HG03097 (cell line): ENCODE results near the gene ALAD.
"Not testable (repeated sequence)": the region's sequence is repeated elsewhere in the genome, so short reads cannot be mapped to it uniquely, and the experiment has no call there.

ENCODE experiments used
- ATAC-seq: cut with Tn5 transposase; IDR thresholded peaks from one replicate; pipeline ENCODE4 v1.9.1; 2021; ENCODE audit not compliant: unreplicated experiment, low FRiP score

The ALAD gene

DNA sequence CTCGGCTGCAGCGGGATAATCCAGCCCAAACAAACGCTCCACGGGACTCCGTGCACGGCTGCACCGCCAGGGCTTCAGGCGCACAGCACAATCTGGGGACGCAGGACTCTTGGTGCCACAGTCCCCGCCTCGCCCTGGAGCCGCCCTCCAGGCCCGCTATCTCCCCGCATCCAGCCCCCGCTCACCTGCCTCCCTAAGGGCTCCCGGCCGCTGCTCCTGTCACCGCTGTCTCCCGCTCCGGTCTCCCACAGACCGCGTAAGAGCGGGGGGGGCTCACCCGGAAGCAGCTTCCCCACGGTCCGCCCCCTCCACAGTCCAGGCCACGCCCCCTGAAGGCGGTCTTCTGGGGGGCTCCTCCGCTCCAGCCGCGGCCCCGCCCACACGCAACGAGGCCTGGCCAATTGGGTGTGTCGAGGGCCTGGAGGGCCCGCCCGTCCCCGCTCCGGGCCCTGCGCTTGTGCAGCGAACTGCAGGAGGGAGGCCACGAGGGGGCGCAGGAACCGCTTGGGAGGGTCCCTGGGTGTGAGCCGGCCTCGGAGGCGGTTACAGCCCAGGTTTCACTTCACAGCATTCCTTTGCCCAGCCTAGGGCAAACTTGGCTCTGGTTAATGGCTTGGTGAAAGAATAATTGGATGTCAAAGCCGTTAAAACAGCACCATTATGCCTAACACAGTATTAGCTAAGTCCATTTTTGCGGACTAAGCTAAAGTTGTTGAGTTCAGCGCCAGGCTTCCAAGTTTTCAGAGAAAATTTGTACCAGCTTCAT, at the start of gene ALAD:
ALAD (minus strand) TSS at position 258 of the 766 bp plus-strand sequence. CDS start 7,725 bp downstream, outside the sequence.
- ATAC-seq, result peak; percentile 97

DNA sequence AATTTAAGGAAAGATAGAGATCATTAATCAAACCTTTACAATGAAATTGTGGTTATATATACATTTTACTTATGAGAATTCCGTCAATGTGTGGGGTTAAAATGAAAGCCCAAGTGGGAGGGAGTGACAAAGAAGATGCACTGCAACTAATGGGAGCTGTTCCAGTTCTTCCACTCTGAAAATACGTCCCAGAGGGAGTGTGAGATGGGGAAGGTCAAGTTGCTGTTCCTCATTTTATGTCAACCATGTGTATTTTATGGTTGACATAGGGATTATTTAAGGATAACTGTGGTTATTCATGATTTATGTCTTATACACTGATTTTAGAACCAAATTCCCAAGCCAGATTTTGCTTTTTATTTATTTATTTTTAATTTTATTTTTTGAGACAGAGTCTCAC, 48.3 kb upstream of the ALAD start:
- ATAC-seq, result no peak

DNA sequence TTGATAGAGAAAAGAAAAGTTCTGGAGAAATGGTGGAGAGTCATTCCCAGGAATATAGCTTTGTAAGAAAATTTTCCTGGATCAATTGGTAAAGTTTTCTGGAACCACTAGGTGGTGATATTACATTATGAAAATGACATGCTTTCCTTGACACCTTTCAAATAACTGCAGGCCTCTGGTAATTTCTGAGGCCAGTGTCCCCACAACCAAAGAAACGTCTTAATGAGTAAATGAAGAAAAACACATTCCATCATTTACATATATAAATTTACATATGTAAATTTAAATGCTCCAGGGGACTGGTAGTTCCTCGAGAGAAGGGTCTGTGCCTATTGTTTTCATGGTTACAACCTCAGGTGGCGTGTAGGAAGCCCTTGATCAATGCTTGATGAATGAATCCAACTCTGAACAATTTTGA, 45.2 kb upstream of the ALAD start:
- ATAC-seq, result no peak

DNA sequence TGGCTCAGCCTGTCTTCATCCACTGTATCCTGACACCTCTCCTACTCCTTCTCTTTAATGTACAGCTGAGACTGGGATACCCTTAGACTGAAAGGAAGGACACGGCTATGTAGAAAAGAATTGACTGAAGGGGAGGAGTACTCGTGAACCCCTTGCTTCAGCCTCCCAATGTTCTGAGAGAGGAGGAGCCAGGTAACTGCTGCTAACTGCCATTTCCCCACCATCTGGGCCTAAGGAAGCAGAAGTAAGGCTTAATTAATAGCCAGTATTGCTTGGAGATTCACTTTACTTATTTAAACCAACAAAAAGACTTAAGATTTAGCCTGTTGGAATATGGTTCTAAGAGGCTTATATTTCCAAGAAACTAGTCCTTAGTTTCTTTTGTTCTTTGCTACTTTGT, 43.7 kb upstream of the ALAD start:
- no peak for ATAC-seq

DNA sequence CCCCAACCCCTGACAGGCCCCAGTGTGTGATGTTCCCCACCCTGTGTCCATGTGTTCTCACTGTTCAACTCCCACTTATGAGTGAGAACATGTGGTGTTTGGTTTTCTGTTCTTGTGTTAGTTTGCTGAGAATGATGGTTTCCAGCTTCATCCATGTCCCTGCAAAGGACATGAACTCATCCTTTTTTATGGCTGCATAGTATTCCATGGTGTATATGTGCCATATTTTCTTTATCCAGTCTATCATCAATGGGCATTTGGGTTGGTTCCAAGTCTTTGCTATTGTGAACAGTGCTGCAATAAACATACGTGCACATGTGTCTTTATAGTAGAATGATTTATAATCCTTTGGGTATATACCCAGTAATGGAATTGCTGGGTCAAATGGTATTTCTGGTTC, 36.6 kb upstream of the ALAD start:
- ATAC-seq, result not testable (repeated sequence)

DNA sequence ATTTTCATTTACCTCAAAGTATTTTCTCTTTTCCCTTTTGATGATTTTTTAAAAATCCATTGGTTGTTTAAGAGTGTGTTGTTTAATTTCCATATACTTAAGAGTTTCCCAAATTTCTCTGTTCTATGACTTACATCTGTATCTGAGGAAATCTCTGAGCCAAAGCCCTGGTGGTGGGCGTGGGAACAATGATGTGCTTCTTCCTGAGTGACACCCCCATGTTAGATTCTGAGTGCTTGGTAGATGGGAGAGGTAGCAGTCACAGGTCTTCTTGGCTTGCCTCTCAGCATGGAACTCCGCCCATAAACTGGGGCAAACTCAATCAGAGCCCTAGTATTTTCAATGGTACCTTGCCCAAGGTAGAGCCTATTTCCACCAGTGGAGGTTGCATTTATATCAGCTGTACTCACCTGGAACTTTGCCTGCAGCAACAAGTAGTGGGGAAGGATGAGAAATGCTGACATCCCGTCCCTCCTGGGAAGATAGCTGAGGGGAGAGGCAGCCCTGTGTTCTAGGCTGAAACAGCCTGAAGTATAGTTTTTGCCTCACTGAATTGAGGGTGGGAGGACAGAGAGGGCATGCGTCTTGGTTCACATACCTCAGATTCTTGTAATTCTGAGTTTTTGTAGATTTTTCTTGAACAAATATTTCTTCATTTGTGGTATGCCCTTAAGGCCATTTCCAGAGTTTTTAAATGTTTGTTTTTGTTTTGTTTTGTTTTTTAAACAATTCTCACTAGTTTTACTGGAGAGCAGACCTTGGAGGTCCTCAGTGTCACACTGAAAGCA, 35.8 kb upstream of the ALAD start:
- no peak for ATAC-seq

DNA sequence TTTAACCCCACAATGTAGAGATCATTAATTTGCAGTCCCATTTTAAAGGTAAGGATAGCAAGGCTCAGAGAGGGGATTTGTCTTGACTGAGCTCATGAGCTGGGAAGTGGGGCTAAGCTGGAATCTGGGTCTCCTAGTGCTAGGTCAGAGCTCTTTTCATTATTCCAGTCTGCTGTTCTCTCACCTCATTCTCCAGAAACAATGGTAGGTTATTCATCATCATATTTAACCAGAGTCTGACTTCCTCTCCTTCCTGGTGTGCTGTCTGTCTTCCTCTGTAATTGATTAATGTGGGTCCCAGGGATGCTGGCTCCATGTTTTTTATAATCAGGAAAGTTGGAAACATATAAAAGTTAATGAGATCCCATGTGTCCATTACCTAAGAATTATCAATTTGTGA, 30.1 kb upstream of the ALAD start:
- ATAC-seq, result no peak

DNA sequence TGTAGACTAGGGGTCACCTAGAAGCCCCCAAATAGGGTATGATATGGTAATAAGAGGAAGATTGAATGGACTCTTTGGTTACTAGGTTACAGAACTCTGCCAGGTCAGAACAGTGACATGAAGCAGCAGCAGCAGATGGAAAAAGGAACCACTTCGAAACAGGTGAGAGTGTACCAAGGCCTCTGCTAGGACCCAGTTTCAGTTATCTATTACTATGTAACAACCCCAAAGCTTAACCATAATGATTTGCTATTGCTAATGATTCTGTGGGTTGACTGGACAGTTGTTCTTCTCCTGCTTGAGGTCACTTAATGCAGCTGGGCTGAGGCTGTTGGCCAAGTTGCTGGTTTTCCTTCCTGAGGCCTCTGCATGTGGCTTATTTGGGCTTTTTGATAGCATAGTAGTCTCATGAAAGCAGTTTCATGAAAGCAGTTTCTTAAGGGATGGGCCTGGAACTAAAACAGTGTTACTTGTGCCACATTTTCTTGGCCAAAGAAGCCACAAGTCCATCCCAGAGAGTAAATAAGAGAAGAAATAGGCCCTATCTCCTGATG, 27.1 kb upstream of the ALAD start:
- ATAC-seq, result no peak

DNA sequence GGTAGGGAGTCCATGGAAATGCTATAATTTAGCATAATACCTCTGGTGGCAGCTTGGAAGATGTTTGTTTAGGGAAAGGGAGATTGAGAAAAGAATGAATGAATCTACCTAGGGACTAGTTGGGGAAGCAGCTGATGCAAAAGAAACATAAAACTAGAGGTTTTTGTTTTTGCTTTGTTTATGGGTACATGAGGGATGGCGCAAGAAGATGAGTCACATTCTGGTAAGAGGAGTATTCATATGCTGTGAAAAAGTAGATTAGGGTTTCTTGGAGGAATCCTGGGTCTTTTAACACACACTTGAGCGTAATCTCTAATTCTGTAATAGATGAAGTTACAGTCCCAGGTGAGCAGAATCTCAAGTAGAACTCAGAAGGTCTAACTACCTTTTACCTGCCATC, 26.5 kb upstream of the ALAD start:
- no peak for ATAC-seq

DNA sequence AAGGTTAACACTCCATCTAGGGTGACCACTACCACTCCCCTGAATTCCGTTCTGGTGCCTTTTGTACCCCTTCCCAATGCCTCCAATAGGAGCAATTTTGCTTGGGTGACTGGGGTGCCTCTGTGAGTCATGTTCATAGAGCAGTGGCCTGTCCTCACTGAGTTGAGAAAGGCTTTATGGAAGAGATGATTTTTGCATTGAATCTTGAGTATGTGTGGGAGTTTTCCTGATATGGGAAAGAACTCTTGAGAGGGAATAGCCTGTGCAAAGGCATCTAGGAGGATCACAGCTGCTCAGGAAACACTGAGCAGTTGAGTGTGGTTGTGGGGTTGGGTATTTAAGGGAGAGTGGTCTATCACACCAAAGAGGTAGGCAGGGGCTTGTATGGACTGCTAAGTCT, 25.6 kb upstream of the ALAD start:
- ATAC-seq, result no peak

DNA sequence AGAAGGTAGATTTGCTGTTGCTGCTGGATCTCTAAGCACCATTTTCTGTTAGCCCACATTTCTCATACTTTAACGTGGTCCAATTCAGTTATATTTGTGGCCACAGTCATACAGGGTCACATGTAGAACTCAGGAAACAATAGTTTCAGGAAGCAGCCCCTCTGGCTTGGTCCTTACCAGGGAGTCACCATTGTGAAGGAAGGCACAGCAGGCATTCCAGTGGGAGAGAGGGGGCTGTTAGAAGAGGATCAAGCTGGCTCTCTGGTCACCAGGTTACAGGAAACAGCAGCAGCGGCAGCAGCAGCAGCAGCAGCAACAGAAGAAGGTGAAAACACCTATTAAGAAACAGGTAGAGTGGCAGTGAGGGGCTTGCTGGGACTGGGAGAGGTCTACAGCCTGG, 24.0 kb upstream of the ALAD start:
- ATAC-seq, result no peak

DNA sequence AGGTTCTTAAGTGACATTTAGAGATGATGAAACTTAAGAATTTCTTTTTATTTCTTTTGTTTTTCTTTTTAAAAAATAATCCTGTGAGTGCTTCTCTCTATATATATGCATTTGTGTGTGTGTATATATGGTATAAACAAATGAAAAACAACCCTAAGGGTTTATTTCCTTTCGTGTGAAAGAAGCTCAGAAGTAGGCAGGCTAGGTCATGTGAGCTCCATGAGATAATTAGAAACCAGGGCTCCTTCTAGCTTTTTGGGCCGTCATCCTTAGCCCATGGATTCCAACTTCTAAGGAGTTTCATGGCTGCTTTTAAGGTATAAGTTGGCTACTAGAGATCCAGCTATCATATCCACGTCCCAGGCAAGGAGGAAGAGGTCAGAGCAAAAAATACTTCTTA, 20.6 kb upstream of the ALAD start:
- no peak for ATAC-seq

DNA sequence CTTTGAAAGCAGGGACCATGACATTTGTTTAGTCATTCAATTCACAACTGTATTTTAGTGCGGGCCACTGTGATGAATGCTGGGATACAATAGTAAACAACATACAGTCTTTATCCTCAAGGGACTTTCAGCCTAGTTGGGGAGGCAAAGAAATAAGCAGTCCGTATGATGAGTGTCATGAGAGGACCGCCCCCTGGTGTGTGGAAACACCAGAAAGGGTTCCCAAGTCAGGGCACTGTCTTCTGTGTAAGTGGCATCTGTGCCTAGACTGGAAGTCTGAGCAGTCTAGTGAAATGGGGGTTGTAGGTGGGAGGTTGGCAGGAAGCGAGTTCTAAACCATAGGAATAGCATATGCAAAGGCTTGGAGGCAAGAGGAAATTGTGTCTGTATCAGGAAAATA, 16.3 kb upstream of the ALAD start:
- no peak for ATAC-seq

DNA sequence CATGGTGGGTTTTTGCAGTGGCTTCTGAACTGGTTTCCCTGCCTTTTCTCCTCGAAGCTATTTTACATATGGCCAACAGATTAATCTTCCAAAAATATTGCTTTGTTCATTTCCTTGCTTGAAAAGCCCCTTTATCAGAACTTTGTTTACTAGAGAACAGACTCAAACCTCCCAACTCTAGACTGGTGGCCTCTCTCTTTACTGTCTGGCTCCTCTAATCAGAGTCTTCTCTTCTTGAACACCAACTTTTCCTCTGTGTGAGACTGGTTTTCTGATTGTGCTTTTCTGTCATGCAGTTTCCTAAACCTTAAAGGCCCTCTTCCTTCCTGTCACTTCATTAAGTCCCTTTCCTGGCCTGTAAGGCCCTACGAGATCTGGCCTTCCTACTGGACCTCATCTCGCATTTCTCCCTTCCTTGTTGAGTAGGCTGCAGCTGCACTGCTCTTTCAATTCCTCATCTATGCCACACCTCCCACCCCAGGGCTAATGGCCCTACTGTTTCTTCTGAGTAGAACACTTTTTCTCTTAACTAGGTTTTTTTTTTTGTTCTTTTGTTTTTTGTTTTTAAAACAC, 15.2 kb upstream of the ALAD start:
- ATAC-seq, result peak; percentile 54

DNA sequence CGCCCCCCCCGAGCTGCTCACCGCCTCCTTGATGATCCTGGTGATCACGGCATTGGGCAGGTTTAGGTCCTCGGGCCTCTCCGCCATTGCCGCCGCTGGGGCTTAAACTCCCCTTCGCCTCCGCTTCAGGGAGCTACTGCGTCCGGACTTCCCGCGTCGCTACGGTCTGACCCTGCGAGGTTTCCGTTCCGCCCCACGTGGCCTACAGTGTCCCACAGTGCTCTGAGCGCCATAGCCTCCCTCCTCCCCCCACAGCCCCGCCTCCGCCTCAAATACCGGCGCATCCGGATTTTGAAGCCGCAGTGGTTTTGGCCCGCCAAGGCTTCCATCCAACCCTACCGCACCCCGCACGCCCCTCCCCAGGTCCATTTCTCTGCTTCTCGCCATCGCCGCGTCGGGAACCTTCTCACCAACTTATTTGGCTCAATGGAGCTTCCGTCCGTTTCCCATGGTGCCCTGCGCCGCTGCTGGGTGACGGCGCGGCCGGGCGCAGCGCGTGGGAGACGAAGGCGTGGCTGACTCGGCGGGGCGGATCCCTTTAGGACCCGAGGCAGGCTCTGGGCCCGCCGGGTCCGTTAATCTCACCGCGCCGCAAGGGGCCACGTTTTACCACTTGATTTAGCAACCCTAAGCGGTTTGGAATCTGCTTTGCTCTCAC, 9.3 kb upstream of the ALAD start, which contains the start of the genes C9orf43 and POLE3:
C9orf43 (plus strand) TSS at position 541 of the 658 bp plus-strand sequence. CDS start 2,747 bp downstream, outside the sequence.
POLE3 (minus strand) TSS at position 469 of the 658 bp plus-strand sequence; CDS start at position 87, 382 bp downstream.
- peak; percentile 91 for ATAC-seq

DNA sequence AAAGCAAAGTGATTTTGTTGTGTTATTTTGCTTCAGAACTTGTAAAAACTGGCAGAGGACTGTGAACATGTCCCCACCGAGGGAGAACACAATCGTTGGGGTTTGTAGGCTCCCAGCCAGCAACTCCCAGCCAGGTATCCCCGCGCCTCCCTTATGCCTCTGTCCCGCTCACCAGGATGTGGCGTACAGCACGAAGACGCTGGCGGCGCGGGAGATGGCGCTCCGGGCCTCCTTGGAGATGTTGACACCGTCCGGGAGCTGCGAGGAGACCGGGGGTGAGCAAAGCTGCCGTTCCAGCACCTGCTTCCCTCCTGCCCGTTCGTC, 8.8 kb upstream of the ALAD start:
- peak; percentile 4 for ATAC-seq

DNA sequence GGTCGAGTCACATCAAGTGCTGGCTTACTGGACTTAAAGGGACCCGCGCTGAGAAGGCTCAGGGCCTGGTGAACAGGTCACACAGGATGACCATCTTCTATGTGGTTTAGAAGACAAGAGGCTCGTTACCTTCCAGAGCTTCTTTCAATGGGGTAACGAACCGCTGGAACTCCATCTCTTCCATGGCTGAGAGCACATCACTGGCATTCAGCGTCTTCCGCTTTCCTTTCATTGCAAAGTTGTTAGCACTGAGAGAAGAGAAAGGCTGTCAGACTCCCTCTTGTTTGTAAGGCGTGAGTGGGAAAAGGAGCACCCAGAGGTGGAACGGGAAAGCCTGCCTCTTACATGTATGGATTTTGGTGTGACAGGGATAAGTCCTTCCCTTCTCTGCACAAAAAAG, 8.4 kb upstream of the ALAD start:
- no peak for ATAC-seq

DNA sequence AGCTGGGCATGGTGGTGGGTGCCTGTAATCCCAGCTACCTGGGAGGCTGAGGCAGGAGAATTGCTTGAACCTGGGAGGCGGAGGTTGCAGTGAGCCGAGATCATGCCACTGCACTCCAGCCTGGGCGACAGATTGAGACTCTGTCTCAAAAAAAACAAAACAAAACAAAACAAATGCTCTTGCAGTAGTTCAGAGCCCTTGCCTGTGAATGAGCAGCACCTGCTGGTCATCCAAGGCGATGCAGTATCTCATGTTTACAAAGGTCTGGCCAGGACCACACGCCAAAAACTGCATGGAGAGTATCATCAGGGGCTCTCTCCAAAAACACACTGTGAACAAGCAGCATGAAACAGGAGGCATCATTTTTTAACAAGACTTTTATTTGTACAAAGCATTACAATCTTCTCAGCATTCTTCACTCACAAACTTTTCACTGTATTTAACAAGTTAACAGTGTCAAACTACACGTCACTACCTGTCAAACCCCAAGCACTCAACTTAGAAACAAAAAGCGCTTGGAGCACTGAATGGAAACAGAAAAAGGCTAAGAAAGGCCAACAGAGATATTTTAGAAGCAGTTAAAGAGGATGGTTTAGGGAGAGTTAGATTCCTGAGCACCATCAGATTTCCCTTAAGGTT, 5.9 kb upstream of the ALAD start:
- ATAC-seq, result peak; percentile 30

DNA sequence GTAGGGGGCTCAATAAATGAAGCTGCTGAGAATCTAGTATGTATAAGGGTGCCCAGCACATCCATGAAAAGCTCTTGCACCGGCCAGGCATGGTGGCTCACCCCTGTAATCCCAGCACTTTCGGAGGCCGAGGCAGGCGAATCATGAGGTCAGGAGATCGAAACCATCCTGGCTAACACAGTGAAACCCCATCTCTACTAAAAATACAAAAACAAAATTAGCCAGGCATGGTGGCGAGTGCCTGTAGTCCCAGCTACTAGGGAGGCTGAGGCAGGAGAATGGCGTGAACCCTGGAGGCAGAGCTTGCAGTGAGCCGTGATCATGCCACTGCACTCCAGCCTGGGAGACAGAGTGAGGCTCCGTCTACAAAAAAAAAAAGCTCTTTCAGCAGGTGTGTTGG, 5.3 kb upstream of the ALAD start:
- ATAC-seq, result not testable (repeated sequence)

DNA sequence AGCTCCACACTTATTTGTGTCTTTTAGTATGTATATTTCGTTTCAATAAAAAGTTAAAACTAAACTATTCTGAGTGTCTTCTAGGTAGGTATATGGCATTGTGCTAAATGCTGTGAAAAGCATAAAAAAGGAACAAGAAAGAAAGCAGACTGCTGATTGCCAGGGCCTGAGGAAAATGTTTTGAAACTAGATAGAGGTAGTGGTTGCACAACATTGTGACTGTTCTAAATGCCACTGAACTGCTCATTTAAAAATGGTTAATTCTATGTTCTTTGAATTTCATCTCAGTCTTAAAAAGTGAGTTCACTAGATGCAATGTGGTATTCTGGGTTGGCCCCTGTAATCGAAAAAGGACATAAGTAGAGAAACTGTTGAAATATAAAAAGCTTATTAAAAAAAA, 2.6 kb upstream of the ALAD start:
- no peak for ATAC-seq
